ENCODE results near the gene NFKBIE. TPM values are rescaled to one million over a fixed set of nuclear protein-coding genes. Genes with fewer than 3 reads are reported as not detected.
A peak's percentile ranks its signal among the peaks of the same experiment; 100 is the strongest.

NFKBIE gene
- total RNA-seq, 1 experiment from 2014 or later = 6.0 TPM

GRCh38 chr6:44245391-44245911, 19.9 kb downstream of the NFKBIE start:
- Mint-ChIP-seq H3K27me3 (ENCODE audit: insufficient read depth, unreplicated experiment) (no peaks in the 10 kb centered on the region), H3K9me3 (ENCODE audit: unreplicated experiment) (no peaks in the 10 kb centered on the region), H3K4me1 (ENCODE audit: insufficient read depth, unreplicated experiment) (peaks cover 29% of the 10 kb centered on the region), H3K4me3 (ENCODE audit: unreplicated experiment) (peak overlapping the region; percentile 95), H3K36me3 (ENCODE audit: insufficient read depth, unreplicated experiment) (peaks cover 40% of the 10 kb centered on the region), H3K27ac (ENCODE audit: low read depth, unreplicated experiment) (peak overlapping the region; percentile 50)
- intact Hi-C loops (cut with micrococcal nuclease) = loop anchor here (10.0 kb wide), 1 partner anchor 471 kb away; the partner anchor contains the start of gene VEGFA
- no peak for DNase-seq (ENCODE audit: unreplicated experiment)
- POLR2A ChIA-PET = interaction anchor here (0.6 to 5.0 kb wide), 13 partner anchors 9 to 520 kb away, joined by 3 to 121 read pairs (median 6); partner anchors contain the start of genes SLC29A1, SLC35B2 and TMEM63B
- no TSS peak for BruUV-seq (replicated peaks)
- CTCF ChIA-PET = interaction anchor here (0.5 to 2.7 kb wide), 11 partner anchors 8 to 573 kb away, joined by 3 to 16 read pairs (median 4); no protein-coding TSS in a partner anchor
- TF ChIP-seq CTCF (IDR thresholded peaks at IDR 0.05; ENCODE audit: unreplicated experiment) = no peak

- ChIA-PET CTCF (interaction anchor here (0.5 to 1.8 kb wide), 4 partner anchors 10 to 1324 kb away, joined by 3 to 8 read pairs (median 4); partner anchors contain the start of gene SLC35B2), POLR2A (interaction anchor here (0.6 to 1.1 kb wide), 2 partner anchors 19 to 903 kb away, joined by 3 read pairs; no protein-coding TSS in a partner anchor)
- BruUV-seq (replicated peaks) = no TSS peak
- peaks cover 19% of the 10 kb centered on the region for H3K36me3 Mint-ChIP-seq (ENCODE audit: insufficient read depth, unreplicated experiment)
- no peak for TF ChIP-seq CTCF (IDR thresholded peaks at IDR 0.05; ENCODE audit: unreplicated experiment)
- H3K4me3 Mint-ChIP-seq (ENCODE audit: unreplicated experiment) = no peak overlapping the region
- H3K4me1 Mint-ChIP-seq (ENCODE audit: insufficient read depth, unreplicated experiment) = peaks cover 13% of the 10 kb centered on the region
- no peak overlapping the region for H3K27ac Mint-ChIP-seq (ENCODE audit: low read depth, unreplicated experiment)
- H3K27me3 Mint-ChIP-seq (ENCODE audit: insufficient read depth, unreplicated experiment) = no peaks in the 10 kb centered on the region
- DNase-seq (ENCODE audit: unreplicated experiment) = no peak
- H3K9me3 Mint-ChIP-seq (ENCODE audit: unreplicated experiment) = no peaks in the 10 kb centered on the region
- intact Hi-C loops (cut with micrococcal nuclease) = loop anchor here (10.0 kb wide), 1 partner anchor 469 kb away; the partner anchor contains the start of gene VEGFA
These were observed 22.0 kb downstream of the NFKBIE start for GRCh38 chr6:44243345-44243744.

GRCh38 chr6:44238687-44239350, 26.5 kb downstream of the NFKBIE start:
- H3K36me3 Mint-ChIP-seq (ENCODE audit: insufficient read depth, unreplicated experiment) = peaks cover 7% of the 10 kb centered on the region
- DNase-seq (ENCODE audit: unreplicated experiment) = no peak
- intact Hi-C loops (cut with micrococcal nuclease) = loop anchor here (1.0 kb wide), 1 partner anchor 143 kb away; no protein-coding TSS in a partner anchor
- H3K4me1 Mint-ChIP-seq (ENCODE audit: insufficient read depth, unreplicated experiment) = peaks cover 18% of the 10 kb centered on the region
- H3K27me3 Mint-ChIP-seq (ENCODE audit: insufficient read depth, unreplicated experiment) = no peaks in the 10 kb centered on the region
- H3K27ac Mint-ChIP-seq (ENCODE audit: low read depth, unreplicated experiment) = peak overlapping the region; percentile 44
- no TSS peak for BruUV-seq (replicated peaks)
- ChIA-PET POLR2A (interaction anchor here (0.8 to 5.2 kb wide), 3 partner anchors 8 to 16 kb away, joined by 4 to 114 read pairs (median 5); partner anchors contain the start of gene HSP90AB1), CTCF (interaction anchor here (0.6 to 3.7 kb wide), 12 partner anchors 14 to 323 kb away, joined by 3 to 16 read pairs (median 4); partner anchors contain the start of genes MYMX, SLC29A1 and SLC35B2)
- peak overlapping the region; percentile 86 for H3K4me3 Mint-ChIP-seq (ENCODE audit: unreplicated experiment)
- H3K9me3 Mint-ChIP-seq (ENCODE audit: unreplicated experiment) = no peaks in the 10 kb centered on the region
- no peak for TF ChIP-seq CTCF (IDR thresholded peaks at IDR 0.05; ENCODE audit: unreplicated experiment)
